GM12878 (cell line): ENCODE data around the gene DYSF.

Experiments used
- ZNF207 ChIP-seq: fragments of 450-650 bp; IDR thresholded peaks from 2 replicates; pipeline ENCODE4 v1.6.1; 2014; ENCODE audit warnings: antibody characterized with exemption, mild to moderate bottlenecking, borderline replicate concordance
- TF ChIP-seq, protein P1 (sequence below): IDR thresholded peaks from 2 replicates; pipeline ENCODE4 v1.6.1; 2012; ENCODE audit warnings: low read length, inconsistent platforms
- TF ChIP-seq, protein P2 (sequence below), 3 experiments: IDR thresholded peaks in 2 of 3; conservative IDR thresholded peaks in 1 of 3; 2 replicates each; pipeline ENCODE4 v1.5.1; 2011; ENCODE audit warnings: low read depth in 3 of 3, low read length in 3 of 3, mild to moderate bottlenecking in 3 of 3, control low read depth in 2 of 3, moderate library complexity in 2 of 3, inconsistent platforms in 1 of 3, mixed read lengths in 1 of 3; ENCODE audit not compliant: control insufficient read depth in 2 of 3, insufficient read depth in 1 of 3; ENCODE audit errors: extremely low read depth in 1 of 3
- TF ChIP-seq, protein P3 (sequence below): fragments of 450-650 bp; formaldehyde crosslinking; IDR thresholded peaks from 2 replicates; pipeline ENCODE4 v1.4.0; 2022; ENCODE audit warnings: mild to moderate bottlenecking, moderate library complexity

DNA sequence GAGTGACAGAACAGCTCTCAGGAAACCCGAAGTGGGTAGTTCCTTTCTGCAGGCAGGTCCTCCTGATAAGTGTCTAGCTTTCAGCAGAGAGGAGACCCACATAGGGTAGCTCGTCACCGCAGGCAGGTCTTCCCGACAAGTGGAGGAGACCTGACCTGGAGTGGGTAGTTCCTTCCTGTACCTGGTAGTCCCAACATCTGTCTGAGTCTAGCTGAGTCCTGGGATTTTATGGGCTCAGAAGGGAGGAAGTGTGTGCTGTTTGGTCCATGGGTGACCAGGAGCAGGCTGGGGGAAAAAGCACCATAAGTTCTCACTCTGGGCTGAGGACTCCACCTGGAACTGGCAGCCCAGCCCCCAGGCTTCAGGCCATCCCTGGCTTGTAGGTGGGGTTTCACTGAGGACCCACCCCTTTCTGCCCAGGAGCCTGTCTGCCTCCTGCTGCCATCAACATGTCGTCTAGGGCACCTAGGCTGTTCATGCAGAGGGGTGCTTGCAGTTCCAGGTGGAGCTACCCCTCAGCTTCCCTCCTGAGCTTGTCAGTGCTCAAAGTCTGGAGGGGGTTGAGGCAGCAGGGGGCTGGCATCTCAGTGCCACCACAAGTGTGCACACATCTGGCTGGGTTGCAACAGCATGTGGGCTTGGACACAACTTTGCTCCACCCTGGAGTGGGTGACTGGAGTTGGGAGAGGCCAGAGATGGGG lies 9.4 kb downstream of the DYSF start:
- no peak for TF ChIP-seq ZNF207
- TF ChIP-seq, protein P1, sequence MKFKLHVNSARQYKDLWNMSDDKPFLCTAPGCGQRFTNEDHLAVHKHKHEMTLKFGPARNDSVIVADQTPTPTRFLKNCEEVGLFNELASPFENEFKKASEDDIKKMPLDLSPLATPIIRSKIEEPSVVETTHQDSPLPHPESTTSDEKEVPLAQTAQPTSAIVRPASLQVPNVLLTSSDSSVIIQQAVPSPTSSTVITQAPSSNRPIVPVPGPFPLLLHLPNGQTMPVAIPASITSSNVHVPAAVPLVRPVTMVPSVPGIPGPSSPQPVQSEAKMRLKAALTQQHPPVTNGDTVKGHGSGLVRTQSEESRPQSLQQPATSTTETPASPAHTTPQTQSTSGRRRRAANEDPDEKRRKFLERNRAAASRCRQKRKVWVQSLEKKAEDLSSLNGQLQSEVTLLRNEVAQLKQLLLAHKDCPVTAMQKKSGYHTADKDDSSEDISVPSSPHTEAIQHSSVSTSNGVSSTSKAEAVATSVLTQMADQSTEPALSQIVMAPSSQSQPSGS, result no peak
- TF ChIP-seq, protein P2, sequence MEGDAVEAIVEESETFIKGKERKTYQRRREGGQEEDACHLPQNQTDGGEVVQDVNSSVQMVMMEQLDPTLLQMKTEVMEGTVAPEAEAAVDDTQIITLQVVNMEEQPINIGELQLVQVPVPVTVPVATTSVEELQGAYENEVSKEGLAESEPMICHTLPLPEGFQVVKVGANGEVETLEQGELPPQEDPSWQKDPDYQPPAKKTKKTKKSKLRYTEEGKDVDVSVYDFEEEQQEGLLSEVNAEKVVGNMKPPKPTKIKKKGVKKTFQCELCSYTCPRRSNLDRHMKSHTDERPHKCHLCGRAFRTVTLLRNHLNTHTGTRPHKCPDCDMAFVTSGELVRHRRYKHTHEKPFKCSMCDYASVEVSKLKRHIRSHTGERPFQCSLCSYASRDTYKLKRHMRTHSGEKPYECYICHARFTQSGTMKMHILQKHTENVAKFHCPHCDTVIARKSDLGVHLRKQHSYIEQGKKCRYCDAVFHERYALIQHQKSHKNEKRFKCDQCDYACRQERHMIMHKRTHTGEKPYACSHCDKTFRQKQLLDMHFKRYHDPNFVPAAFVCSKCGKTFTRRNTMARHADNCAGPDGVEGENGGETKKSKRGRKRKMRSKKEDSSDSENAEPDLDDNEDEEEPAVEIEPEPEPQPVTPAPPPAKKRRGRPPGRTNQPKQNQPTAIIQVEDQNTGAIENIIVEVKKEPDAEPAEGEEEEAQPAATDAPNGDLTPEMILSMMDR (IDR thresholded peaks at IDR 0.05 in 2 of 3, conservative IDR thresholded peaks at IDR 0.05 in 1 of 3; ENCODE audit: control insufficient read depth in 2 of 3, extremely low read depth in 1 of 3, insufficient read depth in 1 of 3, low read depth in 3 of 3, low read length in 3 of 3), result no peak
- TF ChIP-seq, protein P3, sequence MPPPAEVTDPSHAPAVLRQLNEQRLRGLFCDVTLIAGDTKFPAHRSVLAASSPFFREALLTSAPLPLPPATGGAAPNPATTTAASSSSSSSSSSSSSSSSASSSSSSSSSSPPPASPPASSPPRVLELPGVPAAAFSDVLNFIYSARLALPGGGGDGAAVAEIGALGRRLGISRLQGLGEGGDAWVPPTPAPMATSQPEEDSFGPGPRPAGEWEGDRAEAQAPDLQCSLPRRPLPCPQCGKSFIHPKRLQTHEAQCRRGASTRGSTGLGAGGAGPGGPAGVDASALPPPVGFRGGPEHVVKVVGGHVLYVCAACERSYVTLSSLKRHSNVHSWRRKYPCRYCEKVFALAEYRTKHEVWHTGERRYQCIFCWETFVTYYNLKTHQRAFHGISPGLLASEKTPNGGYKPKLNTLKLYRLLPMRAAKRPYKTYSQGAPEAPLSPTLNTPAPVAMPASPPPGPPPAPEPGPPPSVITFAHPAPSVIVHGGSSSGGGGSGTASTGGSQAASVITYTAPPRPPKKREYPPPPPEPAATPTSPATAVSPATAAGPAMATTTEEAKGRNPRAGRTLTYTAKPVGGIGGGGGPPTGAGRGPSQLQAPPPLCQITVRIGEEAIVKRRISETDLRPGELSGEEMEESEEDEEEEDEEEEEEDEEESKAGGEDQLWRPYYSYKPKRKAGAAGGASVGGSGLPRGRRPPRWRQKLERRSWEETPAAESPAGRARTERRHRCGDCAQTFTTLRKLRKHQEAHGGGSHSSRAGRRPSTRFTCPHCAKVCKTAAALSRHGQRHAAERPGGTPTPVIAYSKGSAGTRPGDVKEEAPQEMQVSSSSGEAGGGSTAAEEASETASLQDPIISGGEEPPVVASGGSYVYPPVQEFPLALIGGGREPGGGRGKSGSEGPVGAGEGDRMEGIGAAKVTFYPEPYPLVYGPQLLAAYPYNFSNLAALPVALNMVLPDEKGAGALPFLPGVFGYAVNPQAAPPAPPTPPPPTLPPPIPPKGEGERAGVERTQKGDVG (CRISPR knock-in tag), result no peak
